ENCODE data around the gene SPRING1. TPM values are rescaled to one million over a fixed set of nuclear protein-coding genes. Genes with fewer than 3 reads are reported as not detected.

Gene SPRING1
- total RNA-seq, 4 donors from 2014 or later, result 22.3 to 40.3 (median 35.1) TPM

DNA sequence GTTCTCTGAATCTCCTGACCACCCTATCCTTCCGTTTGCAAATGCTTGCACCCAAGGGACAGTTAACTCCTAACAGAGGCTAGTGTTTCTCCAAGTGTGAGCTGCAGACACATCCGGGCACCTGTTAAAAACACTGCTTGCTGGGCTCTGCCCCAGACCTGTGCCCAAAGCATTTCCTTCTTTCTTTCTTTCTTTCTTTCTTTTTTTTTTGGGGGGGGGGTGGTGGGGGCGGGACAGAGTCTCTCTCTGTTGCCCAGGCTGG lies 42.5 kb downstream of the SPRING1 start:
- TF ChIP-seq POLR2AphosphoS5 (IDR thresholded peaks at IDR 0.05), result no peak
- no peak for TF ChIP-seq EP300 (IDR thresholded peaks at IDR 0.05; ENCODE audit: low read depth)
- TF ChIP-seq POLR2A (IDR thresholded peaks at IDR 0.05), result no peak
- TF ChIP-seq, protein P1, sequence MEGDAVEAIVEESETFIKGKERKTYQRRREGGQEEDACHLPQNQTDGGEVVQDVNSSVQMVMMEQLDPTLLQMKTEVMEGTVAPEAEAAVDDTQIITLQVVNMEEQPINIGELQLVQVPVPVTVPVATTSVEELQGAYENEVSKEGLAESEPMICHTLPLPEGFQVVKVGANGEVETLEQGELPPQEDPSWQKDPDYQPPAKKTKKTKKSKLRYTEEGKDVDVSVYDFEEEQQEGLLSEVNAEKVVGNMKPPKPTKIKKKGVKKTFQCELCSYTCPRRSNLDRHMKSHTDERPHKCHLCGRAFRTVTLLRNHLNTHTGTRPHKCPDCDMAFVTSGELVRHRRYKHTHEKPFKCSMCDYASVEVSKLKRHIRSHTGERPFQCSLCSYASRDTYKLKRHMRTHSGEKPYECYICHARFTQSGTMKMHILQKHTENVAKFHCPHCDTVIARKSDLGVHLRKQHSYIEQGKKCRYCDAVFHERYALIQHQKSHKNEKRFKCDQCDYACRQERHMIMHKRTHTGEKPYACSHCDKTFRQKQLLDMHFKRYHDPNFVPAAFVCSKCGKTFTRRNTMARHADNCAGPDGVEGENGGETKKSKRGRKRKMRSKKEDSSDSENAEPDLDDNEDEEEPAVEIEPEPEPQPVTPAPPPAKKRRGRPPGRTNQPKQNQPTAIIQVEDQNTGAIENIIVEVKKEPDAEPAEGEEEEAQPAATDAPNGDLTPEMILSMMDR (IDR thresholded peaks at IDR 0.05), result no peak
- H3K27me3 ChIP-seq, result peaks cover 21% of the 10 kb centered on the region
- WGBS, 2 donors (ENCODE audit: low coverage in 1 of 2), result 29 to 67% methylated on average over 1 to 3 of the region's 3 CpGs
- peaks cover 0 to 29% (median 22%) of the 10 kb centered on the region in 4 donors for H3K4me1 ChIP-seq
- H3K9me3 ChIP-seq, result no peaks in the 10 kb centered on the region
- H3K36me3 ChIP-seq, result no peaks in the 10 kb centered on the region
- no peak for DNase-seq
- no peak overlapping the region for H3K4me3 ChIP-seq
- in situ Hi-C loops (cut with MboI; ENCODE audit: low pct_ligation_motif_present in 1 of 4, low pct_unique_long_range_greater_than_20kb in 1 of 4, low sequenced_read_pairs in 3 of 4), result no loop called here
- intact Hi-C loops (cut with DNase I; ENCODE audit: low total_unique reads), result loop anchor here (5.0 kb wide), 1 partner anchor 388 kb away; no protein-coding TSS in a partner anchor
- no peak overlapping the region for H3K27ac ChIP-seq

DNA sequence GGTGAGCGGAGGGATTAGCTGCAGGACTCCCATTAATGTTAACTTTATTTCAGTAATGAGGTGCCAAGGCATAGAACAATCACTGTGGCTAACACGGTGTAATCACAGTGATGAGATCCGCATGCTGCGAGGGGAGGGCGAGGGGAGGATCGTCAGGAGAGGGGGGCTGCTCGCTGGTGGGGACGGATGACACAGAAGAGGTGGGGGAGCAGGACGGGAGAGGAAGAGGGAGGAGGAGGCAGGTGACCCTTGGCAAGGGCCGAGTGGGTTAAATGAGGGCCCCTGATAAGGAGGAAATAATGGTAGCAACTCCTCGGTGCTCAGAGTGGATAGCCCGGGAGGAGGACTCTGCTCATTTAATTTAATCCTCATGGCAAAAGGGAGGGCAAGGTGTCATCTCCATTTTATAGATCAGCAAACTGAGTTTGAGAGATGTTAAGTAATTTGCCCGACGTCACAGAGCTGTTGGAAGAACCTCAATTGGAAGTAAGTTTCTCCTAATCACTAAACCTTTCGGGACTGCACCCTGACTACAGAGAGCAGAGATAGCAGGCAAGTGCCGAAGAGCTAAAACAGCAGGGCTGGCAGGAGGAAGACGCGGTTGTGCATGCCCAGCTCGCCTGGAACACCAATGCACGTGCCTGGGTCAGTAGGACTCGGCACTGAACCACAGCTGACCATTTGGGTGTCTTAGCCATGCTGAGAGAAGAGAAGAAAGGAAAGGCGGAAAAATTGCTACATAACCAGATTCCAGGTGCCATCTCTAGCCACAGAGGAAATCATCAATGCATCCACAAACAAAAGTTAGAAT lies 43.0 kb downstream of the SPRING1 start:
- in situ Hi-C loops (cut with MboI; ENCODE audit: low pct_ligation_motif_present in 1 of 4, low pct_unique_long_range_greater_than_20kb in 1 of 4, low sequenced_read_pairs in 3 of 4), result no loop called here
- H3K27me3 ChIP-seq, result peaks cover 21% of the 10 kb centered on the region
- TF ChIP-seq, protein P1 (IDR thresholded peaks at IDR 0.05), result no peak
- TF ChIP-seq POLR2A (IDR thresholded peaks at IDR 0.05), result no peak
- TF ChIP-seq EP300 (IDR thresholded peaks at IDR 0.05; ENCODE audit: low read depth), result no peak
- no peak for TF ChIP-seq POLR2AphosphoS5 (IDR thresholded peaks at IDR 0.05)

DNA sequence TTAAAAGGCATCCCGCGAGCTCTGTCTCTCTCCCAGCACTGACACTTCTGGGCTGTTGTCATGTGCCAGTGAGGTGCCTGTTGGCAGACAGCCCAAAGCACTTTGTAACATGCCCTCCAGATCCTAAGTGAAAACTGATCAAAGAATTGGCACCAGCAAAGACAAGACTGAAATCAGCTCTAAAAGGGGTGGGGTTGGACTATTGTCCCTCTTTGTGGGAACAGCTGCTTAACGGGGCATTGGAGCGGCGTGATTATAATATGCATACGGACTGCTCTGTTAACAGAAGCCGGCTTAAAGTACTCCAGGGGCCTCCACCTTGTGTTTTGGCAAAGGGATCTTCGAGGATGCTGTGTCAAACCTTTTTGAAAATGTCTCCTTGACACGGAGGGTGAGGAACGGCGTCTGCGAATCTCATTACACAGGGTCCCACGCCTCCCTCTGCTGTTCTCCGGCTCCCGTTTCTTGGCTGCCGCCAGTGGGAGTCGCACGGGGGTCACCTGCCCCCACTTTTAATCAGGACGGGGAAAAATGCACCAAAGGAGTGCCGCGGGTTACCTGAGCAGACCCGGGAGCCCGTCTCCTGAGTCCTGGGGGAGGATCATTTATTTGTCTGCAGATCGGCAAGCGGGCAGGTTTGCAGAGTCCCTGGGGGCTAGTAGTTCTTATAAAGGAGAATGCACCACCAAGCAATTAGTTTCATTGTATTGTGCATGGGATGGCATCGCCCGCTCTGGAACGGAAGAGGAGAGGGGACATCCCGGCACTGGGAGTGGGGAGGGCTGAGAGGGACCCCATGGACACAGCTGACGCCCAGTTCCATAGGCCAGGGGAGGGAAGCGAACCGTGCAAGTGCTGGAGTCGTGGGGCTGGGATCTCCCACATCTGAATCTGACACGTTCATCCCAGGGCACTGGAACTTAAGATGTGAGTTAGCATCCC lies 44.3 kb downstream of the SPRING1 start:
- Histone ChIP-seq H3K27ac (no peak overlapping the region), H3K4me1 (peaks cover 0 to 25% (median 18%) of the 10 kb centered on the region in 4 donors), H3K36me3 (no peaks in the 10 kb centered on the region), H3K4me3 (peak overlapping the region in 2 of 4 donors; percentile 4 to 18), H3K9me3 (no peaks in the 10 kb centered on the region), H3K27me3 (peaks cover 21% of the 10 kb centered on the region)
- 29% methylated on average over 34 of the region's 34 CpGs; no CpG with 5 or more reads in 1 of the 2 donors for WGBS, 2 donors (ENCODE audit: low coverage in 1 of 2)
- DNase-seq, result peak; percentile 61
- intact Hi-C loops (cut with DNase I; ENCODE audit: low total_unique reads) (no loop called here), in situ Hi-C loops (cut with MboI; ENCODE audit: low pct_ligation_motif_present in 1 of 4, low pct_unique_long_range_greater_than_20kb in 1 of 4, low sequenced_read_pairs in 3 of 4) (no loop called here)
- TF ChIP-seq POLR2AphosphoS5 (IDR thresholded peaks at IDR 0.05) (no peak), POLR2A (IDR thresholded peaks at IDR 0.05) (no peak), EP300 (IDR thresholded peaks at IDR 0.05; ENCODE audit: low read depth) (no peak)
- TF ChIP-seq, protein P1 (IDR thresholded peaks at IDR 0.05), result no peak

More for the DNA sequence above, 43.0 kb downstream of the SPRING1 start:
- WGBS, 2 donors (ENCODE audit: low coverage in 1 of 2), result 57 to 83% methylated on average over 4 to 22 of the region's 22 CpGs
- DNase-seq, result no peak
- intact Hi-C loops (cut with DNase I; ENCODE audit: low total_unique reads), result loop anchor here (5.0 kb wide), 1 partner anchor 388 kb away; no protein-coding TSS in a partner anchor
- Histone ChIP-seq H3K9me3 (no peaks in the 10 kb centered on the region), H3K4me3 (no peak overlapping the region), H3K4me1 (peaks cover 0 to 29% (median 22%) of the 10 kb centered on the region in 4 donors), H3K36me3 (no peaks in the 10 kb centered on the region), H3K27ac (no peak overlapping the region)

DNA sequence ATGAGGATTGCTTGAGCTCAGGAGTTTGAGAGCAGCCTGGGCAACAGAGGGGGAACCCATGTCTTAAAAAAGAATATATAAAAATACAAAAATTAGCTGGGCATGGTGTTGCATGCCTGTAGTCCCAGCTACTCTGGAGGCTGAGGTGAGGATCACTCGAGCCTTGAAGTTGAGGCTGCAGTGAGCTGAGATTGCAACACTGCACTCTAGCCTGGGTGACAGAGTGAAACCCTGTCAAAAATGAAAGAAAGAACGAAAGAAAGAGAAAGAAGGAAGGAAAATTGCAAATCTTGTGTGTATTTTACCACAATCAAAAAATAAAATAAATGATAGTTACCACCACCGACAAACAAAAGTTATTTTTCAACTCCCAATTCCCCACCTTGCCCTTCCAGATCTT lies 45.3 kb downstream of the SPRING1 start:
- Histone ChIP-seq H3K9me3 (no peaks in the 10 kb centered on the region), H3K4me3 (no peak overlapping the region), H3K27me3 (peaks cover 21% of the 10 kb centered on the region), H3K27ac (no peak overlapping the region), H3K4me1 (peaks cover 0 to 18% (median 13%) of the 10 kb centered on the region in 4 donors), H3K36me3 (no peaks in the 10 kb centered on the region)
- in situ Hi-C loops (cut with MboI; ENCODE audit: low pct_ligation_motif_present in 1 of 4, low pct_unique_long_range_greater_than_20kb in 1 of 4, low sequenced_read_pairs in 3 of 4), result no loop called here
- intact Hi-C loops (cut with DNase I; ENCODE audit: low total_unique reads), result no loop called here
- DNase-seq, result no peak
- WGBS, 2 donors (ENCODE audit: low coverage in 1 of 2), result 27 to 44% methylated on average over 3 of the region's 3 CpGs
- TF ChIP-seq, protein P1 (IDR thresholded peaks at IDR 0.05), result no peak
- no peak for TF ChIP-seq POLR2A (IDR thresholded peaks at IDR 0.05)
- no peak for TF ChIP-seq EP300 (IDR thresholded peaks at IDR 0.05; ENCODE audit: low read depth)
- TF ChIP-seq POLR2AphosphoS5 (IDR thresholded peaks at IDR 0.05), result no peak

All from transverse colon (tissue), 4 donors.